ENCODE measurements around the gene RLN1.
"Not testable (repeated sequence)": the region's sequence is repeated elsewhere in the genome, so short reads cannot be mapped to it uniquely, and the experiment has no call there.

The RLN1 gene

GRCh38 chr9:5321601-5322000 lies 18.1 kb downstream of the RLN1 start:
- not testable (repeated sequence) for DNase-seq (ENCODE audit: low read depth in 2 of 2)

GRCh38 chr9:5321058-5321457 lies 18.6 kb downstream of the RLN1 start:
- DNase-seq (ENCODE audit: low read depth in 2 of 2), result no peak

- DNase-seq (ENCODE audit: low read depth in 2 of 2), result not testable (repeated sequence)
Measured at GRCh38 chr9:5316406-5316805, 23.3 kb downstream of the RLN1 start.

GRCh38 chr9:5315187-5315923 lies 24.3 kb downstream of the RLN1 start:
- DNase-seq (ENCODE audit: low read depth in 2 of 2), result no peak

- DNase-seq (ENCODE audit: low read depth in 2 of 2), result no peak
Measured at GRCh38 chr9:5310851-5311250, 28.8 kb downstream of the RLN1 start.

- DNase-seq (ENCODE audit: low read depth in 2 of 2), result no peak
Measured at GRCh38 chr9:5305741-5306140, 33.9 kb downstream of the RLN1 start.

GRCh38 chr9:5303840-5304795 lies 35.6 kb downstream of the RLN1 start, which contains the start of gene RLN2:
Gene RLN2 (minus strand): TSS chr9:5304716. CDS start chr9:5304580, 136 bp downstream.
- DNase-seq (ENCODE audit: low read depth in 2 of 2), result not testable (repeated sequence)

GRCh38 chr9:5301544-5301943 lies 38.1 kb downstream of the RLN1 start:
- DNase-seq (ENCODE audit: low read depth in 2 of 2), result no peak

GRCh38 chr9:5292141-5292540 lies 47.5 kb downstream of the RLN1 start:
- DNase-seq (ENCODE audit: low read depth in 2 of 2), result no peak

GRCh38 chr9:5288591-5288990 lies 51.1 kb downstream of the RLN1 start:
- DNase-seq (ENCODE audit: low read depth in 2 of 2), result no peak

GRCh38 chr9:5286262-5286661 lies 53.4 kb downstream of the RLN1 start:
- DNase-seq (ENCODE audit: low read depth in 2 of 2), result no peak
